Measurements from ENCODE around the gene AKAIN1. TPM values are rescaled to one million over a fixed set of nuclear protein-coding genes. Genes with fewer than 3 reads are reported as not detected.

AKAIN1 gene
- not detected for polyA plus RNA-seq (ENCODE audit: insufficient read length in 3 of 3)

- DNase-seq (ENCODE audit: low read depth in 3 of 3, low spot score in 2 of 3): peak; percentile 16 to 35 (median 31)
These were observed at the start of gene AKAIN1 for GRCh38 chr18:5197032-5197434. Gene AKAIN1, minus strand, starts transcription at chr18:5197257. Its CDS starts 204 bp downstream, at chr18:5197053.

- DNase-seq (ENCODE audit: low read depth in 3 of 3, low spot score in 2 of 3): no peak
These were observed 47.9 kb upstream of the AKAIN1 start for GRCh38 chr18:5244941-5245340.

DNA sequence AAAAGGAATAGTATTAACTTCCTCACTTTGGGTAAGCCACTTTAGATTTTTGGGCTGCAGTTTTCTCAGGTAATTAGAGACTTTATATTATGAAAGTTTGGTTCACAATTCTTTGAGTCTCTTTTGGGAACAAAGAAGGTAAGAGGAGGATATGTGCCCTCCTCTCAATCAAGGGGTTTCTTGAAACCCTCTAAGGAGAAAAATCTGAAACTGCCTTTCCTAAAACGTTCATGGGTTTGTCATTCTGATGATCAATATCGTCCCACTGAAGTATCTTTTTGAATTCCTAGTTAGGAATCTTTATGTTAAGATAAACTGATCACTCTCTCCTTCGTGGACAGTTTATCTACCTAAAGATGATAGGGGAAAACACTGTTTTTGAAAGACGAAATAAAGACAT lies 42.4 kb upstream of the AKAIN1 start:
- no peak for DNase-seq (ENCODE audit: low read depth in 3 of 3, low spot score in 2 of 3)

- peak; percentile 5 to 50 (median 21) for DNase-seq (ENCODE audit: low read depth in 3 of 3, low spot score in 2 of 3)
These were observed 41.4 kb upstream of the AKAIN1 start for GRCh38 chr18:5238371-5238976.

- peak; percentile 83 to 85 (median 83) for DNase-seq (ENCODE audit: low read depth in 3 of 3, low spot score in 2 of 3)
These were observed 40.8 kb upstream of the AKAIN1 start for GRCh38 chr18:5237723-5238370.

DNA sequence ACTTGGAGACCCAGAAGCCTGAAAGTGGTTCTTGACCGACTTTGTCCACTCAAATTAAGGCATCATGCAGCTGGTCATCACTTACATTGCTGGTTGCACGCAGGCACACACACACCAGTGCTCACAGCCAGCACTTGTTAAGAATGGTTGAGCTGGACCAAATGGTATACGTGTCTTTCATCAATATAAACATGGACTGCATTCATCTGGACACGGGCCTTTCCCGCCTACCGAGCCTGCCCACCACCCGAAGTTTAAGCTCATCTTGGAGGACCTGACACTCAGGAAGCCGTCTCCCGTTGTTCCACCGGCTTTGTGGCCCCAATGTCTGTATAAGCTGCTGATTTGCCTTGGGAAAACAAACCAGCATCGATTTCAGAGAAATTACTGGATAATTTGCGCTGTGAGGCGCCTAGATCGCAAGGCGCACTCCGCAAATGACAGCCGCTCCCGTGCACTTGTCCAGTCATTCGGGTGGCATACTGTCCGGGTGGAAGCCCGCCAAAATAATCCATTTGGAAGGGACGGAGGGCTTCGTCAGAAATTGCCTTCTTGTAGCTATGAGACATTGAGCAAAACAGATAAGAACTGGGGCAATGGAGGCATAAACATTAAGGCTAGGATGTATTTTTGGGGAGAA lies 40.1 kb upstream of the AKAIN1 start:
- peak; percentile 5 to 21 (median 12) for DNase-seq (ENCODE audit: low read depth in 3 of 3, low spot score in 2 of 3)

DNA sequence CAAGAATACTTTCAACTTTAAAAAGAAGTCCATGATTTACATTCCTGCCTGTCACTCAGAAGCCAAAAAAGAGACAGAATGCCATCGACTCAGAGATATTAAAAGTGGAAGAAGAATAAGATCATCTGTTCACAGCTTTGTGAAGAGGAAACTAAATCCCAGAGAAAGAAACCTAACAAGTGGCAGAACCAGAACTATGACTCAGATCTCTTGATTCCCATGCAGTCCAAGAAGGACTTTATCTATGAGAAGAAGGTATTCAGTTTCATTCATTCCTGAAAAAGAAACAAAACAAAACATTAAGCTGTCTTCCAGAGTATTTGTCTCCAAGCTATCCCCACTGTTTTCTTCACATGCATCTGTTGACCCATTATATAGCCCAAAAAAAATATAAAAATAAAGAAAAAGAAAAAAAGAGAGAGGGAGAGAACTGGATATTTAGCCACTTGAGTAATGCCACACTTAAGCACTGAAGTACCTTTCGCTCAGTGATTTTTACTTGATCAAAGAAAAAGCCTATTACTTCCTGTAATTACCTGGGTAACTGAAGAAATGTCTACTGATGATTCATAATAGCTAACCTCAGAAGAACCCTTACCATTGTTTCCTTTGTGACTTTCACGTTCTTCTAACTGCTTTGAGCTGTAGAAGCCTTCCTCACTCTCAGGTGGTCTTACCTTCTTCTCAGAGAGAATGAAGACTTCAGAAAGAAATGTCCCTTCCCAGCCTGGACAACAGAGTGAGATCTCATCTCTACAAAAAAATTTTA lies 17.7 kb upstream of the AKAIN1 start:
- DNase-seq (ENCODE audit: low read depth in 3 of 3, low spot score in 2 of 3): no peak

DNA sequence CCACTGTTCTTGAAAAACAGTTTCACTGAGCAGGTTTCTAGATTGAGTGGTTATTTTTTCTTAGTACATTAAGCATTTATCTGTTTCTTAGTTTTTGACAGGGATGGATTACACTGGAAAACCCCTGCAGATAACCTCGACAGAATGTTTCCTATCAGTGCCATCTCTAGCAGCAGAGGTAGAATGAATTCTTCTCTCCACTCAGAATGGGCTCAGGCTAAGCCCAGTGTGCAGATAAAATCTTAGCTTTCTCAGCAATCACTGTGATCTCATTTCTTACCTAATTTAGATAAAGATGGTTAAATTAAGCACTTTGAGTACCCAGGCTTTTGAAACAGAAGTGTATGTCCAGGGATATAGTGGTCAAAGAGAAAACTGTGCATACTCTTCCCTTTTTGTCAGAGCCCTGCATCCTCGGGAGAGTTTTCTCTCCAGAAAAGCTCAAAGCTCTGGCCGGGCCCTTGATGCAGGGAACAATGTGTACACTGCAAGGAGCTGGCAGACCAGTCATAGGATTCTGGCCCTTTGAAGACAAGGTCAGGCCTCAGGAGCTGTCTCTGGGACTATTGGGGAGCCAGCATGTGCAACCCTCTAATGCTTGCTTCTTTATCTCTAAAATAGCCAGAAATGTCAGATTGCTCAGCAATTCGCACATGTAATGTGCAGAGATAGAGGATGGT lies 10.6 kb upstream of the AKAIN1 start:
- no peak for DNase-seq (ENCODE audit: low read depth in 3 of 3, low spot score in 2 of 3)

DNA sequence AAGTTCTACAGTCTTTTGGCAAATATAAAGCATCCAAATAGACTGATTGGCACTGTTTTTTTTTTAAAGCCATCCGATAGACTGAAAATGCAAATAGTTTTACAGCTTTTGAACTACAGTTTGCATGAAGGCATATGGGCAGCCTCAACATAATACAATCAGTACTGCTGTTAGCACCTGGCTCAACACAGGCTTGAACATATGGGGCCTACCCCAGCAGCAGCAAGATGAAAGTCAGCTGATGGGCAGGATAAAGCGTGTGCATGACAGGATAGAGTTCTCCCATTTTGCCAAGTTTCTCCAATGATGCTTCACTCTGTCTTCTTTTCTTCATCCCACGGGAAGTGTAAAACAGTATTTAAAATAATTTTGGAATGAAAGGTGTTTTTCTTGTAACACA lies 1.3 kb upstream of the AKAIN1 start:
- no peak for DNase-seq (ENCODE audit: low read depth in 3 of 3, low spot score in 2 of 3)

GRCh38 chr18:5197461-5197860 lies 404 bp upstream of the AKAIN1 start:
- no peak for DNase-seq (ENCODE audit: low read depth in 3 of 3, low spot score in 2 of 3)

GRCh38 chr18:5196253-5197031 lies 615 bp downstream of the AKAIN1 start:
- peak in 1 of 3 donors; percentile 12 for DNase-seq (ENCODE audit: low read depth in 3 of 3, low spot score in 2 of 3)

- DNase-seq (ENCODE audit: low read depth in 3 of 3, low spot score in 2 of 3): no peak
These were observed 1.4 kb downstream of the AKAIN1 start for GRCh38 chr18:5195656-5196055.

DNA sequence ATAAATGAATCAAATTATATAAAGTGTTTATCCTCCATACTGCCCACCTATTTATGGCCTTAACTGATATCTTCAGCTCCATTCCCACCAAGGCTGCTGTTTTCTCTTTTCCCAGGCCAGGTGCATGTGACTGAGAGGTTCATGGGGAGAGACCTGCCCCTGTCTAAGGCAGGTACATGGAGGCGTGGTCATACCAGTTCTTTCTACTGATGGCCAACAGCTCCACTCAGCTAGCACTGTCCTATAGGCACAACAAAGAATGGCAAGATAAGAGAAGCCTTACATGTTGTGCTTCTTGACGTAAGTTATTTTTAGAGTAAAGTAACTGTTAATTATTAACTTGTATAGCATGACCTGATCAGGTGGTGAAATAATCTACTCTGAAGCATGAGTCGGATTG lies 16.8 kb downstream of the AKAIN1 start:
- no peak for DNase-seq (ENCODE audit: low read depth in 3 of 3, low spot score in 2 of 3)

- no peak for DNase-seq (ENCODE audit: low read depth in 3 of 3, low spot score in 2 of 3)
These were observed 18.5 kb downstream of the AKAIN1 start for GRCh38 chr18:5178519-5178918.

GRCh38 chr18:5175378-5175777 lies 21.7 kb downstream of the AKAIN1 start:
- no peak for DNase-seq (ENCODE audit: low read depth in 3 of 3, low spot score in 2 of 3)

GRCh38 chr18:5173646-5174045 lies 23.4 kb downstream of the AKAIN1 start:
- DNase-seq (ENCODE audit: low read depth in 3 of 3, low spot score in 2 of 3): no peak

GRCh38 chr18:5173236-5173635 lies 23.8 kb downstream of the AKAIN1 start:
- no peak for DNase-seq (ENCODE audit: low read depth in 3 of 3, low spot score in 2 of 3)

DNA sequence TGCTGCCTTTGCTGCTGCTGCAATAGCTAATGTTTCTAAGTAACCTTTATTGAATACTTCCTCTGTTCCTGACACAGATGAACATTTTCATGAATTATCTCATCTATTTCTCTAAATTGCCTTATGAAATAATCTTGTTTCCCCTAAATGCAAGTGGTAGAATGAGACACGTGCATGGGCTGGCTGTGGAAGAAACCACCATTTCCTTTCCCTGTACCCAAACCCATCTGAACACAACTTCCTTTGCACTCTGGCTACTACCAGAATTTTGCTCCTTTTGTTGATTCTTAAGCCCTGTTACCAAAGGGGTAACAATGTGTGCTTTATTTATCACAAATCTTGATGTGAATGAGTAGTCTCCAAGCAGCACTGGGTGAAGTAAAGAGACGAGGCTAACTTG lies 29.2 kb downstream of the AKAIN1 start:
- no peak for DNase-seq (ENCODE audit: low read depth in 3 of 3, low spot score in 2 of 3)

DNA sequence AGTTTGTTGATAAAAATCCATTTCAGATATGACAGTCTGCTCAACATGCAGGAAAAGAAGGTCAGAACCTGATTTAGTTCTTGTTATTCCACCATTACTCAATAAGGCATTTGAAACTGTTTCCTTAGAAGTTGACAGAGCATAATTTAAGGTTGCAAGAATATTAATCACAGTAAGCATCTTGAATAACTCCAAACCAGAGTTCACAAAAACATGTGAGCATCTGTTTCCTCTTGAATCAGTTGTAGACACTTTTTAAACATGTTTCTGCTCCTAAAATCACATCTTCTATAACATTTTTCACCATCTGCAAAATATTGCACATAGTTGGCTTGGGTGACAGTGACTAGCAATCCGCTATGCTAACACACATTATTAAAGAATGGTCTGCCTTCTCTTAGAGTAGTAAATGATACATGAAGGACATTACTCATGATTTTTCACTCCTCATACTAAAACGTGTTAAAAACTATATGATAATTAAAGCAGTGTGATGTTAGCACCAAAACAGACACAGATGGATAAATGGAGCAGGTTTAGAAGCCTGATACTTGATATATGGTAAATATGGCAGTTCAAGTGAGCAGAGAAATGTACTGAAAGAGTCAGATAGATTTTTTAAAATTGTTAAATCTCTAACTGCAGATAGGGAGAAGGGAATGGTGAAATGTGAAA lies 30.3 kb downstream of the AKAIN1 start:
- DNase-seq (ENCODE audit: low read depth in 3 of 3, low spot score in 2 of 3): no peak

Data from right renal cortex interstitium (tissue), 3 donors.